Astrocyte of the cerebellum (primary cell): ENCODE results near the gene NISCH.

Source experiments
- DNase-seq: peaks from one replicate; pipeline ENCODE4 v3.0.0-alpha.2; 2011; ENCODE audit warnings: low read depth
- H3K4me3 ChIP-seq: 2 replicates; pipeline ENCODE4 v1.5.1; 2011; ENCODE audit warnings: mild to moderate bottlenecking, low read depth, low read length, moderate library complexity
- CTCF ChIP-seq: IDR thresholded peaks from 2 replicates; pipeline ENCODE4 v1.5.1; 2012; ENCODE audit warnings: low read length, low read depth, moderate library complexity, mild to moderate bottlenecking; ENCODE audit errors: missing control alignments
- in situ Hi-C: cut with HindIII; loops from 2 replicates; pipeline ENCODE4 v1.10.0; 2017; ENCODE audit warnings: low sequenced_read_pairs

The NISCH gene

GRCh38 chr3:52458031-52458760 lies 2.8 kb downstream of the NISCH start:
- in situ Hi-C loops, result no loop called here
- H3K4me3 ChIP-seq, result no peak overlapping the region
- DNase-seq, result no peak

GRCh38 chr3:52458770-52459545 lies 3.6 kb downstream of the NISCH start:
- DNase-seq, result no peak
- TF ChIP-seq CTCF, result no peak
- in situ Hi-C loops, result no loop called here
- H3K4me3 ChIP-seq, result no peak overlapping the region

More at GRCh38 chr3:52458031-52458760, 2.8 kb downstream of the NISCH start:
- no peak for TF ChIP-seq CTCF

- TF ChIP-seq CTCF, result no peak
- no peak overlapping the region for H3K4me3 ChIP-seq
- no peak for DNase-seq
- in situ Hi-C loops, result no loop called here
Observed at GRCh38 chr3:52461874-52462273, 6.5 kb downstream of the NISCH start.

- in situ Hi-C loops, result no loop called here
Observed at GRCh38 chr3:52463416-52463815, 8.0 kb downstream of the NISCH start.

GRCh38 chr3:52468336-52468735 lies 12.9 kb downstream of the NISCH start:
- no peak for DNase-seq
- in situ Hi-C loops, result no loop called here
- H3K4me3 ChIP-seq, result no peak overlapping the region
- no peak for TF ChIP-seq CTCF

More at GRCh38 chr3:52463416-52463815, 8.0 kb downstream of the NISCH start:
- no peak for TF ChIP-seq CTCF
- DNase-seq, result no peak
- H3K4me3 ChIP-seq, result no peak overlapping the region

GRCh38 chr3:52469001-52469400 lies 13.6 kb downstream of the NISCH start:
- TF ChIP-seq CTCF, result no peak
- in situ Hi-C loops, result no loop called here
- DNase-seq, result no peak
- H3K4me3 ChIP-seq, result no peak overlapping the region
